ENCODE results near the gene ZBED4.

DNA sequence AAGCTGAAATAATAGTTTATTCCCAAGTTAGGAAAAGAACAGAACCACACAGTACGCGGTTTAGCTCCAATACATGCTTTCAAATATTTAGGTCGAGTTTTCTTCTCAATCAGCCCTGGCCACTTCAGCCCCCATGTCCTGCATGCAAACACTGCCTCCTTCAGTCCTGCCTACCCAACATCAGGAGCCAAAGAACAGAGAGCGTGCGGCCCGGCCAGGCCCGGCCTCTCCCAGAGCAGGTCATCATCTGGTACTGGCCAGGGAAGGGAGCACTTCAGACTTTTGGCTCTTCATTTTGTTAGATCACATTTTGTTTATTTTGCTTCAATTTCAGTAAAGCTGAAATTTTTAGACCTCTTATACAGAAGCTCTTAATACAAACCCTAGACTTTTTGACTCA is 32.7 kb upstream of the ZBED4 start:
- TF ChIP-seq, protein P1, sequence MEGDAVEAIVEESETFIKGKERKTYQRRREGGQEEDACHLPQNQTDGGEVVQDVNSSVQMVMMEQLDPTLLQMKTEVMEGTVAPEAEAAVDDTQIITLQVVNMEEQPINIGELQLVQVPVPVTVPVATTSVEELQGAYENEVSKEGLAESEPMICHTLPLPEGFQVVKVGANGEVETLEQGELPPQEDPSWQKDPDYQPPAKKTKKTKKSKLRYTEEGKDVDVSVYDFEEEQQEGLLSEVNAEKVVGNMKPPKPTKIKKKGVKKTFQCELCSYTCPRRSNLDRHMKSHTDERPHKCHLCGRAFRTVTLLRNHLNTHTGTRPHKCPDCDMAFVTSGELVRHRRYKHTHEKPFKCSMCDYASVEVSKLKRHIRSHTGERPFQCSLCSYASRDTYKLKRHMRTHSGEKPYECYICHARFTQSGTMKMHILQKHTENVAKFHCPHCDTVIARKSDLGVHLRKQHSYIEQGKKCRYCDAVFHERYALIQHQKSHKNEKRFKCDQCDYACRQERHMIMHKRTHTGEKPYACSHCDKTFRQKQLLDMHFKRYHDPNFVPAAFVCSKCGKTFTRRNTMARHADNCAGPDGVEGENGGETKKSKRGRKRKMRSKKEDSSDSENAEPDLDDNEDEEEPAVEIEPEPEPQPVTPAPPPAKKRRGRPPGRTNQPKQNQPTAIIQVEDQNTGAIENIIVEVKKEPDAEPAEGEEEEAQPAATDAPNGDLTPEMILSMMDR (IDR thresholded peaks at IDR 0.05): no peak
- no peak for TF ChIP-seq POLR2A (IDR thresholded peaks at IDR 0.05)
